ENCODE results near the gene FAN1.

The FAN1 gene

GRCh38 chr15:30962079-30962478, 58.4 kb downstream of the FAN1 start:
- peaks cover 55 to 67% of the 10 kb centered on the region in 2 donors for H3K36me3 ChIP-seq (ENCODE audit: control insufficient read depth in 1 of 2, insufficient read depth in 2 of 2, low read length in 2 of 2)
- no peak overlapping the region for H3K27ac ChIP-seq (ENCODE audit: low read length)
- no peak overlapping the region for H3K4me3 ChIP-seq (ENCODE audit: low read depth in 1 of 2, low read length in 2 of 2)
- no peaks in the 10 kb centered on the region for H3K4me1 ChIP-seq (ENCODE audit: control insufficient read depth in 1 of 2, insufficient read depth in 2 of 2, low read length in 2 of 2)
- no peaks in the 10 kb centered on the region for H3K27me3 ChIP-seq (ENCODE audit: low read depth, low read length)
- H3K9me3 ChIP-seq (ENCODE audit: control insufficient read depth in 1 of 2, low read length in 2 of 2): no peaks in the 10 kb centered on the region

GRCh38 chr15:30962659-30963058, 58.9 kb downstream of the FAN1 start:
- no peaks in the 10 kb centered on the region for H3K27me3 ChIP-seq (ENCODE audit: low read depth, low read length)
- H3K36me3 ChIP-seq (ENCODE audit: control insufficient read depth in 1 of 2, insufficient read depth in 2 of 2, low read length in 2 of 2): peaks cover 52 to 62% of the 10 kb centered on the region in 2 donors
- H3K4me3 ChIP-seq (ENCODE audit: low read depth in 1 of 2, low read length in 2 of 2): no peak overlapping the region
- no peak overlapping the region for H3K27ac ChIP-seq (ENCODE audit: low read length)
- no peaks in the 10 kb centered on the region for H3K9me3 ChIP-seq (ENCODE audit: control insufficient read depth in 1 of 2, low read length in 2 of 2)
- H3K4me1 ChIP-seq (ENCODE audit: control insufficient read depth in 1 of 2, insufficient read depth in 2 of 2, low read length in 2 of 2): no peaks in the 10 kb centered on the region

GRCh38 chr15:30963681-30964080, 60.0 kb downstream of the FAN1 start:
- Histone ChIP-seq H3K9me3 (ENCODE audit: control insufficient read depth in 1 of 2, low read length in 2 of 2) (no peaks in the 10 kb centered on the region), H3K36me3 (ENCODE audit: control insufficient read depth in 1 of 2, insufficient read depth in 2 of 2, low read length in 2 of 2) (peaks cover 42 to 51% of the 10 kb centered on the region in 2 donors), H3K27ac (ENCODE audit: low read length) (no peak overlapping the region), H3K27me3 (ENCODE audit: low read depth, low read length) (no peaks in the 10 kb centered on the region), H3K4me3 (ENCODE audit: low read depth in 1 of 2, low read length in 2 of 2) (no peak overlapping the region), H3K4me1 (ENCODE audit: control insufficient read depth in 1 of 2, insufficient read depth in 2 of 2, low read length in 2 of 2) (no peaks in the 10 kb centered on the region)

GRCh38 chr15:30969724-30970123, 66.0 kb downstream of the FAN1 start:
- Histone ChIP-seq H3K27me3 (ENCODE audit: low read depth, low read length) (no peaks in the 10 kb centered on the region), H3K9me3 (ENCODE audit: control insufficient read depth in 1 of 2, low read length in 2 of 2) (no peaks in the 10 kb centered on the region), H3K27ac (ENCODE audit: low read length) (no peak overlapping the region), H3K36me3 (ENCODE audit: control insufficient read depth in 1 of 2, insufficient read depth in 2 of 2, low read length in 2 of 2) (peaks cover 40 to 44% of the 10 kb centered on the region in 2 donors), H3K4me3 (ENCODE audit: low read depth in 1 of 2, low read length in 2 of 2) (no peak overlapping the region), H3K4me1 (ENCODE audit: control insufficient read depth in 1 of 2, insufficient read depth in 2 of 2, low read length in 2 of 2) (no peaks in the 10 kb centered on the region)

GRCh38 chr15:30973379-30973778, 69.7 kb downstream of the FAN1 start:
- no peak overlapping the region for H3K27ac ChIP-seq (ENCODE audit: low read length)
- peaks cover 0 to 14% of the 10 kb centered on the region in 2 donors for H3K4me1 ChIP-seq (ENCODE audit: control insufficient read depth in 1 of 2, insufficient read depth in 2 of 2, low read length in 2 of 2)
- H3K4me3 ChIP-seq (ENCODE audit: low read depth in 1 of 2, low read length in 2 of 2): no peak overlapping the region
- no peaks in the 10 kb centered on the region for H3K9me3 ChIP-seq (ENCODE audit: control insufficient read depth in 1 of 2, low read length in 2 of 2)
- H3K27me3 ChIP-seq (ENCODE audit: low read depth, low read length): no peaks in the 10 kb centered on the region
- peaks cover 29 to 33% of the 10 kb centered on the region in 2 donors for H3K36me3 ChIP-seq (ENCODE audit: control insufficient read depth in 1 of 2, insufficient read depth in 2 of 2, low read length in 2 of 2)

- peaks cover 29 to 33% of the 10 kb centered on the region in 2 donors for H3K36me3 ChIP-seq (ENCODE audit: control insufficient read depth in 1 of 2, insufficient read depth in 2 of 2, low read length in 2 of 2)
- no peaks in the 10 kb centered on the region for H3K27me3 ChIP-seq (ENCODE audit: low read depth, low read length)
These were observed 70.4 kb downstream of the FAN1 start for GRCh38 chr15:30974112-30974511.

GRCh38 chr15:30978328-30978727, 74.6 kb downstream of the FAN1 start:
- no peak overlapping the region for H3K27ac ChIP-seq (ENCODE audit: low read length)

More at GRCh38 chr15:30974112-30974511, 70.4 kb downstream of the FAN1 start:
- no peak overlapping the region for H3K27ac ChIP-seq (ENCODE audit: low read length)
- H3K9me3 ChIP-seq (ENCODE audit: control insufficient read depth in 1 of 2, low read length in 2 of 2): no peaks in the 10 kb centered on the region
- no peak overlapping the region for H3K4me3 ChIP-seq (ENCODE audit: low read depth in 1 of 2, low read length in 2 of 2)
- peaks cover 0 to 15% of the 10 kb centered on the region in 2 donors for H3K4me1 ChIP-seq (ENCODE audit: control insufficient read depth in 1 of 2, insufficient read depth in 2 of 2, low read length in 2 of 2)

GRCh38 chr15:30979457-30979856, 75.7 kb downstream of the FAN1 start:
- Histone ChIP-seq H3K27me3 (ENCODE audit: low read depth, low read length) (no peaks in the 10 kb centered on the region), H3K36me3 (ENCODE audit: control insufficient read depth in 1 of 2, insufficient read depth in 2 of 2, low read length in 2 of 2) (peaks cover 8 to 18% of the 10 kb centered on the region in 2 donors), H3K4me3 (ENCODE audit: low read depth in 1 of 2, low read length in 2 of 2) (no peak overlapping the region), H3K4me1 (ENCODE audit: control insufficient read depth in 1 of 2, insufficient read depth in 2 of 2, low read length in 2 of 2) (peaks cover 0 to 31% of the 10 kb centered on the region in 2 donors), H3K9me3 (ENCODE audit: control insufficient read depth in 1 of 2, low read length in 2 of 2) (no peaks in the 10 kb centered on the region), H3K27ac (ENCODE audit: low read length) (no peak overlapping the region)

More at GRCh38 chr15:30978328-30978727, 74.6 kb downstream of the FAN1 start:
- Histone ChIP-seq H3K4me3 (ENCODE audit: low read depth in 1 of 2, low read length in 2 of 2) (no peak overlapping the region), H3K27me3 (ENCODE audit: low read depth, low read length) (no peaks in the 10 kb centered on the region), H3K9me3 (ENCODE audit: control insufficient read depth in 1 of 2, low read length in 2 of 2) (no peaks in the 10 kb centered on the region), H3K36me3 (ENCODE audit: control insufficient read depth in 1 of 2, insufficient read depth in 2 of 2, low read length in 2 of 2) (peaks cover 19 to 29% of the 10 kb centered on the region in 2 donors), H3K4me1 (ENCODE audit: control insufficient read depth in 1 of 2, insufficient read depth in 2 of 2, low read length in 2 of 2) (peaks cover 0 to 21% of the 10 kb centered on the region in 2 donors)

- H3K27me3 ChIP-seq (ENCODE audit: low read depth, low read length): no peaks in the 10 kb centered on the region
- peaks cover 10 to 41% of the 10 kb centered on the region in 2 donors for H3K4me1 ChIP-seq (ENCODE audit: control insufficient read depth in 1 of 2, insufficient read depth in 2 of 2, low read length in 2 of 2)
- H3K9me3 ChIP-seq (ENCODE audit: control insufficient read depth in 1 of 2, low read length in 2 of 2): no peaks in the 10 kb centered on the region
- H3K4me3 ChIP-seq (ENCODE audit: low read depth in 1 of 2, low read length in 2 of 2): peak overlapping the region in 1 of 2 donors; percentile 14
- peaks cover 8 to 19% of the 10 kb centered on the region in 2 donors for H3K36me3 ChIP-seq (ENCODE audit: control insufficient read depth in 1 of 2, insufficient read depth in 2 of 2, low read length in 2 of 2)
- H3K27ac ChIP-seq (ENCODE audit: low read length): no peak overlapping the region
These were observed 80.4 kb downstream of the FAN1 start for GRCh38 chr15:30984118-30984517.

- Histone ChIP-seq H3K27me3 (ENCODE audit: low read depth, low read length) (no peaks in the 10 kb centered on the region), H3K4me3 (ENCODE audit: low read depth in 1 of 2, low read length in 2 of 2) (peak overlapping the region in 1 of 2 donors; percentile 14), H3K27ac (ENCODE audit: low read length) (no peak overlapping the region), H3K36me3 (ENCODE audit: control insufficient read depth in 1 of 2, insufficient read depth in 2 of 2, low read length in 2 of 2) (peaks cover 8 to 19% of the 10 kb centered on the region in 2 donors), H3K4me1 (ENCODE audit: control insufficient read depth in 1 of 2, insufficient read depth in 2 of 2, low read length in 2 of 2) (peaks cover 10 to 43% of the 10 kb centered on the region in 2 donors), H3K9me3 (ENCODE audit: control insufficient read depth in 1 of 2, low read length in 2 of 2) (no peaks in the 10 kb centered on the region)
These were observed 80.8 kb downstream of the FAN1 start for GRCh38 chr15:30984542-30984941.

GRCh38 chr15:30985081-30985531, 81.4 kb downstream of the FAN1 start:
- Histone ChIP-seq H3K4me1 (ENCODE audit: control insufficient read depth in 1 of 2, insufficient read depth in 2 of 2, low read length in 2 of 2) (peaks cover 12 to 43% of the 10 kb centered on the region in 2 donors), H3K9me3 (ENCODE audit: control insufficient read depth in 1 of 2, low read length in 2 of 2) (no peaks in the 10 kb centered on the region), H3K27ac (ENCODE audit: low read length) (no peak overlapping the region), H3K4me3 (ENCODE audit: low read depth in 1 of 2, low read length in 2 of 2) (peak overlapping the region; percentile 14 to 27), H3K27me3 (ENCODE audit: low read depth, low read length) (no peaks in the 10 kb centered on the region), H3K36me3 (ENCODE audit: control insufficient read depth in 1 of 2, insufficient read depth in 2 of 2, low read length in 2 of 2) (peaks cover 3 to 19% of the 10 kb centered on the region in 2 donors)

- Histone ChIP-seq H3K4me1 (ENCODE audit: control insufficient read depth in 1 of 2, insufficient read depth in 2 of 2, low read length in 2 of 2) (peaks cover 11 to 31% of the 10 kb centered on the region in 2 donors), H3K4me3 (ENCODE audit: low read depth in 1 of 2, low read length in 2 of 2) (peak overlapping the region; percentile 76 to 98), H3K27me3 (ENCODE audit: low read depth, low read length) (no peaks in the 10 kb centered on the region), H3K36me3 (ENCODE audit: control insufficient read depth in 1 of 2, insufficient read depth in 2 of 2, low read length in 2 of 2) (peaks cover 0 to 10% of the 10 kb centered on the region in 2 donors), H3K27ac (ENCODE audit: low read length) (peak overlapping the region; percentile 92), H3K9me3 (ENCODE audit: control insufficient read depth in 1 of 2, low read length in 2 of 2) (no peaks in the 10 kb centered on the region)
These were observed 86.3 kb downstream of the FAN1 start for GRCh38 chr15:30990036-30990435.

All from muscle layer of duodenum (tissue), 2 donors.